Measurements from ENCODE around the gene ZMYND11.

- TF ChIP-seq CTCF (IDR thresholded peaks at IDR 0.05) (no peak), POLR2A (IDR thresholded peaks at IDR 0.05) (no peak)
Observed at GRCh38 chr10:273088-273487, 137.8 kb downstream of the ZMYND11 start.
